HL-60/S4 treated with retinoic acid at 250 ng/mL for 4 days and 3 days (cell line): ENCODE data around the gene FBRS.
"Not testable (repeated sequence)": the region's sequence is repeated elsewhere in the genome, so short reads cannot be mapped to it uniquely, and the experiment has no call there.

Experiments
- in situ Hi-C: fragments of 300-500 bp; cut with MboI; formaldehyde crosslinking; loops from 2 replicates; pipeline ENCODE4 v1.7.0; 2022; ENCODE audit warnings: low sequenced_read_pairs

The FBRS gene

GRCh38 chr16:30697264-30698138 lies 39.3 kb downstream of the FBRS start:
- in situ Hi-C loops: no loop called here

- in situ Hi-C loops: no loop called here
Observed at GRCh38 chr16:30698139-30698815, 40.0 kb downstream of the FBRS start.

GRCh38 chr16:30698816-30699614 lies 40.8 kb downstream of the FBRS start, which contains the start of gene SRCAP:
TSS of gene SRCAP (plus strand) at chr16:30699171. CDS start at chr16:30700825, 1,654 bp downstream.
- in situ Hi-C loops: no loop called here

GRCh38 chr16:30699615-30700099 lies 41.4 kb downstream of the FBRS start:
- in situ Hi-C loops: no loop called here

GRCh38 chr16:30700491-30700890 lies 42.3 kb downstream of the FBRS start:
- in situ Hi-C loops: no loop called here

- in situ Hi-C loops: no loop called here
Observed at GRCh38 chr16:30700971-30701370, 42.7 kb downstream of the FBRS start.

GRCh38 chr16:30703071-30703470 lies 44.8 kb downstream of the FBRS start:
- in situ Hi-C loops: not testable (repeated sequence)

GRCh38 chr16:30703971-30704370 lies 45.7 kb downstream of the FBRS start:
- in situ Hi-C loops: no loop called here

GRCh38 chr16:30706046-30706445 lies 47.8 kb downstream of the FBRS start:
- in situ Hi-C loops: no loop called here

GRCh38 chr16:30710971-30711370 lies 52.7 kb downstream of the FBRS start:
- in situ Hi-C loops: no loop called here

GRCh38 chr16:30711712-30712111 lies 53.5 kb downstream of the FBRS start:
- in situ Hi-C loops: no loop called here

- in situ Hi-C loops: no loop called here
Observed at GRCh38 chr16:30715750-30716445, 57.7 kb downstream of the FBRS start.

GRCh38 chr16:30720086-30720485 lies 61.9 kb downstream of the FBRS start:
- in situ Hi-C loops: no loop called here
